Measurements from ENCODE around the gene EML1.

Gene EML1

GRCh38 chr14:99971941-99972747 is 178.9 kb downstream of the EML1 start:
- DNase-seq = peak; percentile 39

DNA sequence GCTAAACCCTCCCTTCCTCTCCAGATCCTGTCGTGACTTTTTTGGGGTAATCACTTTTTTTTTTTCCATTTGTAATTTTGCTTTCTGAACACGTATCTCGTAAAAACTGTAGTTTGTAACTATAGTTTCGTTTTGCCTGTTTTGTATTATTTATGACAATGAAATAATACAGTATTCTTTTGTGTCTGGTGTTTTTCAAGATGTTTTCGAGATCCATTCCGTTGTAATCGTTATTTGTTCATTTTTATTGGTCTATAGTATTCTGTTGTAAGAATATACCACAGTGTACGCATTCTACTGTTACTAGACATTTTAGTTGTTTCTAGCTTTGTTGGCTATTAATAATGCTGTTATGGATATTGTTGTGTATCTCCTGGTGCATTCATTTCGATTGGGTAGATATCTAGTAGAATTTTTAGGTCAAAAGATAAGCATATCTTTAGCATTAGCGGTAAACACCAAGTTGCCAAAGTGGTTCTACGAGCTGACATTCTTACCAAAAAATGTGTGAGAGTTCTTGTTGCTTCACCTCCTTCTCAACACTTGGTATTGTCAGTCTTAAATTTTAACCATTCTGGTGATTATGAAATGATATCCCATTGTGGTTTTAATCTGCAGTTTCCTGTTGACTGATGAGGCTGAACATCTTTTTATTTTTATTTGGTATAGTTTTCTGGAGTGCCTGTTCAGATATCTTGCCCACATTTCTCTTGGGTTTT is 179.7 kb downstream of the EML1 start:
- no peak for DNase-seq

- DNase-seq = no peak
Measured at GRCh38 chr14:99975190-99975589, 182.0 kb downstream of the EML1 start.

DNA sequence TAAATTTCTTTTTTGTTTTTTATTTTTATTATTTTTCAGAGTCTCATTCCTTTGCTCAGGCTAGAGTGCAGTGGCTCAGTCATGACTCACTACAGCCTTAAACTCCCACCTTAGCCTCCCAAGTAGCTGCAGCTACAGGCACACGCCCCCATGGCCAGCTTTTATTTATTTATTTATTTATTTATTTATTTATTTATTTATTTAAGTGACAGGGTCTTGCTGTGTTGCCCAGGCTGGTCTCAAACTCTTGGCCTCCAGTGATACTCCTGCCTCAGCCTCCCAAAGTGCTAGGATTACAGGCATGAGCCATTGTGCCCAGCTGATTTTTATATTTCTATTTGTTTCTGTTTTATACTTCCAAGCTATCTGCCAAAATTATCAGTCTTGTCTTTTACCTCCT is 182.8 kb downstream of the EML1 start:
- no peak for DNase-seq

GRCh38 chr14:99976681-99977080 is 183.5 kb downstream of the EML1 start:
- DNase-seq = no peak

DNA sequence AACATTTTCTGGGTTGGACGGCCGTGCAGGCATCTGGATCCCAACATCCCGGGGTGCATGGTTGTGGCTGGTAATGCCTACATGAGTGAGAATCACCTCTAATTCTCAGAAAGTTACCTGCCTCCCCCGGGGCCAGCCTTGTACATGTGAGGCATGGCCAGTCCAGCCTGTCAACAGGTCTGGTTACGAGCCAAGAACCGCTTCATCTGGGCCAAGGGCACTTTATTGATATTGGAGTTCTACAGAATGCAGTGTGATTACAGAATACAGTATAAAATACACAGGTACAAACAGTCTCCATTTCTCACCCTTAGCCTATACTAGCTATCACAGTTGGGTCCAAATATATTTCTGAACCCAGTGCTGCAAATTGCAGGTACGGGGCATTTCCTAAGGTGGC is 187.1 kb downstream of the EML1 start:
- DNase-seq = no peak

DNA sequence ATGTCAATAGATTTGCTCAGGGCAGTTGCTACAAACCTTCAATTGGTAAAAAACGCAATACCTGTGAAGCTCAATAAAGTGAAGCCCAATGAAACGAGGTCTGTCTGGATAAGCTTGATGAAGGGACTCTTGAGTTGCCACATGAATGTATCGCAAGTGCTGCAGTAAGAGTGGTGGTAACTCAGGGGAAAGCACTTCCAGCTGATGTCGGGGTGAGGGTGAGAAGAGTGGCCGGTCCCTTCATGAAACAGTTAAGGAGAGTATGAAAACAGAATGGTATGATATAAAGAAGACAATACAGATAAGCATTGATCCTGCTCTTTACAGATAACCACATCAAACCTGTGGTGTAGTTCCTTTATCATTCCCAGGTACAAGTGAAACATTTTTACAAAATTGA is 188.6 kb downstream of the EML1 start:
- no peak for DNase-seq

GRCh38 chr14:99982537-99983250 is 189.5 kb downstream of the EML1 start:
- peak; percentile 69 for DNase-seq

DNA sequence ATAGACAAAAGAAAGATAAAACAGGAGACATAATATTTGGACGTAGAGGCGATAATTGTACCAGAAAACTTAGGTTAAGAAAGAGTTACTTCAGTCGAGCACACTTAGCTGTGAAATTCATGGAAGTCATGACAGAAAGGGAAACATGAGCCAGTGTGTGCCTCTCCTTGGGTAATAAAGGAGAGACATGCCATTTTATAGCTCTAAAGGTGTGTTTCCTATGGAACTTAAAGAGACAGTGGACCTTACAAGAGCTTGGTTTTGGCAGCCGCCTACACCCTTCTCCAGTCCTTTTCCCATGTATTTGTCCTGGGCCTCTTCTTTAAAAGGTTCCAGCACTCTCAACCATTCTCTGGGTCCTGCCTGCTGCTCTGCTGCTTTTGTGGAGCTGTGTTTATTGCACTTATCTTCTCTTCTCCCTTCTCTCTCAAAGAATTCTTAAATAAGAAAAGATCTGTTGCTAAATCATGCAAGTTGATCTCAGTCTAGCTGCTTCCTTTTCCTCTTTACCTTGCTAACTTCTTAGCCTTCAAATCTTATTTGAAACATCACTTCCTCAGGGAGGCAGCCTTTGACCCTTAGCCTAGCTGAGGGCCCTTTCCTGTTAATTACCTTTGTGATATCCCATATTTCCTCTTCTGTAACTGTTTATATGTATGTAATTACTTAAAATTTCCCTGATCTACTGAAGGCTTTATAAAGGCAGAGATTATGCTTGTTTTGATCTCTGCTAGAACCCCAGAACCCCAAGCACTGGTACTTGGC is 190.2 kb downstream of the EML1 start:
- DNase-seq = no peak

- no peak for DNase-seq
Measured at GRCh38 chr14:99984036-99984435, 190.8 kb downstream of the EML1 start.

GRCh38 chr14:99986396-99986795 is 193.2 kb downstream of the EML1 start:
- DNase-seq = no peak

GRCh38 chr14:99989032-99989431 is 195.8 kb downstream of the EML1 start:
- no peak for DNase-seq

DNA sequence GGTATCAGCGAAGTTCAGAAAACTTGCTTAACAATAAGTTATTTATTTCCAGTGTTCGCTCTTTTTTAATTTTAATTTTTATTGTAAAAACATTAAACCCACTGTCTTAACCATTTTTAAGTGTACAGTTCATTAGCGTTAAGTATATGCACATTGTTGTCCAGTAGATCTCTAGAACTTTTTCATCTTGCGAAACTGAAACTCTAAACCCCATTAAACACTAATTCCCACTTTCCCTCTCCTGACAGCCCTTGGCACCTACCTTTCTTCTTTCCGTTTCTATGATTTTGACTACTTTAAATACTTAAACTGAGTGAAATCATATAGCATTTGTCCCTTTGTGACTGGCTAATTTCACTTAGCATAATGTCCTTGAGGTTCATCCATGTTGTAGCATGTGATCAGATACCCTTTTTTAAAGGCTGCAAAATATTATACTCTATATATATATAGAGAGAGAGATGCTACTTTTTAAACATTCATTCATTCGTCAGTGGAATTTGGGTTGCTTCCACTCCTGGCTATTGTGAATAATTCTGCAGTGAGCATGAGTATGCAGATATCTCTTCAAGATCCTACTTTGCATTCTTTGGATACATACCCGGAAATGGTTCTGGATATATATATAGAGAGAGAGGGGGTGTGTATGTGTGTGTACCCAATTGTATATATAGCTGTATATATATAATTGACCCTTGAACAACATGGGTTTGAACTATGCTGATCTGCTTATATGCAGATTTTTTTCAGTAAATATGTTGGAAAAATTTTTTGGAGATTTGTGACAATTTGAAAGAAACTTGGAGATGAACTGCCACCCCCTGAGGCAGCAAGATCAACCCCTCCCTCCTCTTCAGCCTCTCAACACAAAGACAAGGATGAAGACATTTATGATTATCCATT is 197.3 kb downstream of the EML1 start:
- no peak for DNase-seq

GRCh38 chr14:99991331-99991730 is 198.1 kb downstream of the EML1 start:
- DNase-seq = no peak
